Pancreas (tissue), 10 donors: ENCODE measurements around the gene SPOCK1. TPM values are rescaled to one million over a fixed set of nuclear protein-coding genes. Genes with fewer than 3 reads are reported as not detected.

Experiments used
- ATAC-seq, 4 donors: fragments of 200-7000 bp; cut with Tn5 transposase; one replicate each; pipeline versions ENCODE4 v1.8.0 to v1.9.1; 2020; ENCODE audit warnings: mild to moderate bottlenecking in 4 of 4, moderate library complexity in 4 of 4
- DNase-seq, 6 donors: peaks; one replicate each; pipeline ENCODE4 v3.0.0-alpha.2; 2020
- FAIRE-seq: peaks from 2 replicates; lab custom pipeline; 2012; peaks lifted over from hg19 to GRCh38; lab: Jason Lieb, UNC
- H3K27ac ChIP-seq, 4 donors: fragments of 200-600 bp; sonication (generic); 1 replicate in 3 of 4; 2 replicates in 1 of 4; pipeline versions ENCODE4 v1.5.0 to v1.8.0; 2020
- H3K27me3 ChIP-seq, 4 donors: fragments of 200-600 bp; one replicate each; pipeline ENCODE4 v1.8.0; 2021
- H3K36me3 ChIP-seq, 3 donors: fragments of 200-600 bp; sonication (generic) in 1 of 3; one replicate each; pipeline versions ENCODE4 v1.5.0 to v1.8.0; 2020 to 2021
- H3K4me1 ChIP-seq, 3 donors: fragments of 200-600 bp; one replicate each; pipeline ENCODE4 v1.8.0; 2021
- H3K4me3 ChIP-seq, 4 donors: fragments of 200-600 bp; sonication (generic) in 2 of 4; one replicate each; pipeline versions ENCODE4 v1.5.0 to v1.8.0; 2020 to 2021
- H3K9me3 ChIP-seq, 4 donors: fragments of 200-600 bp; one replicate each; pipeline ENCODE4 v1.8.0; 2021
- WGBS, 2 donors: extraction: QIAGEN DNeasy Blood & Tissue Kit; methylation state at CpG; one replicate each; pipeline ENCODE4 v1.1.7; 2013; 5-methylcytosine and 5-hydroxymethylcytosine counted together
- intact Hi-C, 3 donors: fragments of 100-400 bp; cut with DNase I; formaldehyde crosslinking; loops; one replicate each; pipeline versions ENCODE4 v1.11.1 to v1.14.2; 2022
- polyA plus RNA-seq, 2 donors: library from polyadenylated mRNA; stranded (reverse); fragments of 200-250 nt; gene quantifications; one replicate each; pipeline ENCODE4 v1.2.3, GENCODE V29; 2013
- total RNA-seq, 6 donors: library from RNA; stranded (reverse); fragmentation: NEBNext Ultra II Directional in 4 of 6; extraction: Animal tissue kit (Norgen Biotek cat#: 25700) in 4 of 6; gene quantifications; one replicate each; pipeline versions ENCODE4 v1.2.1 to v1.2.4, GENCODE V29; 2021 to 2023
- TF ChIP-seq, protein P1 (sequence below), 4 donors: fragments of 200-600 bp; sonication (generic) in 3 of 4; IDR thresholded peaks; one replicate each; pipeline versions ENCODE4 v1.5.0 to v1.8.0; 2021; ENCODE audit warnings: antibody characterized with exemption in 4 of 4
- donor health status: healthy with polysubstance abuse.
- donor health status: DM: no; HTN: no; CAD: no; lungs with moderate emphysema.
- donor health status: DM: no; HTN: no; CAD: no.
- donor health status: control.
- donor health status: control.
- donor health status: Bipolar disorder and iron deficiency.
- donor health status: DM: yes; HTN: yes; CAD: no.
- donor health status: DM: no; HTN: no; CAD: no.
- donor health status: DM: no; HTN: no; CAD: no.
- donor health status: DM: yes; HTN: yes; CAD: no.

Gene SPOCK1
- total and polyA plus RNA-seq, 8 donors: 1.7 to 16.5 (median 5.3) TPM

DNA sequence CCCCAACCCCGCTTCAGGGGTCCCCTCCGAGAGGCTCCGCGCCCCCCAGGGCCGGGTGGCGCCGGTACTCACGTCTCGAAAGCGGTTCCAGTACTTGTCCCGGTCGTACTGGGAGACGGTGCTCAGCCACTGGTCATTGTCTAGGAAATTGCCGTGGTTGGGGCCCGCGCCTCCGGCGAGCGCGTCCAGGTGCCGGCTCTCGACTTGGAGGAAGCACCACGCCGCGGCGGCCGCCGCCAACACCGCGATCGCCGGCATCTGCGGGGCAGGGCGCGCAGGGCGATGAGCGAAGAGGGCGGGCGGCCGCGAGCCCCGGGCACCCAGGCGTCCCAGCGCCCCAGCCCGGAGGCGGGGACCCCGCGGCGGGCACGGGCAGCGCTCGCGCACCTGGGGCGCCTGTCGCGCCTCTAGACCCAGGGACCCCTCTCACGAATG, 808 bp downstream of the SPOCK1 start:
- peak overlapping the region in 2 of 4 donors; percentile 28 to 45 for H3K4me3 ChIP-seq
- H3K4me1 ChIP-seq: peaks cover 0 to 4% (median 0%) of the 10 kb centered on the region in 3 donors
- no peak overlapping the region for H3K27ac ChIP-seq
- peak in 4 of 6 donors; percentile 16 to 78 (median 50) for DNase-seq
- TF ChIP-seq, protein P1, sequence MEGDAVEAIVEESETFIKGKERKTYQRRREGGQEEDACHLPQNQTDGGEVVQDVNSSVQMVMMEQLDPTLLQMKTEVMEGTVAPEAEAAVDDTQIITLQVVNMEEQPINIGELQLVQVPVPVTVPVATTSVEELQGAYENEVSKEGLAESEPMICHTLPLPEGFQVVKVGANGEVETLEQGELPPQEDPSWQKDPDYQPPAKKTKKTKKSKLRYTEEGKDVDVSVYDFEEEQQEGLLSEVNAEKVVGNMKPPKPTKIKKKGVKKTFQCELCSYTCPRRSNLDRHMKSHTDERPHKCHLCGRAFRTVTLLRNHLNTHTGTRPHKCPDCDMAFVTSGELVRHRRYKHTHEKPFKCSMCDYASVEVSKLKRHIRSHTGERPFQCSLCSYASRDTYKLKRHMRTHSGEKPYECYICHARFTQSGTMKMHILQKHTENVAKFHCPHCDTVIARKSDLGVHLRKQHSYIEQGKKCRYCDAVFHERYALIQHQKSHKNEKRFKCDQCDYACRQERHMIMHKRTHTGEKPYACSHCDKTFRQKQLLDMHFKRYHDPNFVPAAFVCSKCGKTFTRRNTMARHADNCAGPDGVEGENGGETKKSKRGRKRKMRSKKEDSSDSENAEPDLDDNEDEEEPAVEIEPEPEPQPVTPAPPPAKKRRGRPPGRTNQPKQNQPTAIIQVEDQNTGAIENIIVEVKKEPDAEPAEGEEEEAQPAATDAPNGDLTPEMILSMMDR (IDR thresholded peaks at IDR 0.05): no peak
- H3K9me3 ChIP-seq: no peaks in the 10 kb centered on the region
- intact Hi-C loops: loop anchor here in 1 of 3 donors (10.0 kb wide), 2 partner anchors 144 to 704 kb away; no protein-coding TSS in a partner anchor
- H3K36me3 ChIP-seq: no peaks in the 10 kb centered on the region
- peak in 3 of 4 donors; percentile 14 to 53 (median 24) for ATAC-seq
- FAIRE-seq: no peak
- 6% methylated on average over 47 to 57 of the region's 57 CpGs for WGBS, 2 donors
- peaks cover 0 to 8% (median 0%) of the 10 kb centered on the region in 4 donors for H3K27me3 ChIP-seq

DNA sequence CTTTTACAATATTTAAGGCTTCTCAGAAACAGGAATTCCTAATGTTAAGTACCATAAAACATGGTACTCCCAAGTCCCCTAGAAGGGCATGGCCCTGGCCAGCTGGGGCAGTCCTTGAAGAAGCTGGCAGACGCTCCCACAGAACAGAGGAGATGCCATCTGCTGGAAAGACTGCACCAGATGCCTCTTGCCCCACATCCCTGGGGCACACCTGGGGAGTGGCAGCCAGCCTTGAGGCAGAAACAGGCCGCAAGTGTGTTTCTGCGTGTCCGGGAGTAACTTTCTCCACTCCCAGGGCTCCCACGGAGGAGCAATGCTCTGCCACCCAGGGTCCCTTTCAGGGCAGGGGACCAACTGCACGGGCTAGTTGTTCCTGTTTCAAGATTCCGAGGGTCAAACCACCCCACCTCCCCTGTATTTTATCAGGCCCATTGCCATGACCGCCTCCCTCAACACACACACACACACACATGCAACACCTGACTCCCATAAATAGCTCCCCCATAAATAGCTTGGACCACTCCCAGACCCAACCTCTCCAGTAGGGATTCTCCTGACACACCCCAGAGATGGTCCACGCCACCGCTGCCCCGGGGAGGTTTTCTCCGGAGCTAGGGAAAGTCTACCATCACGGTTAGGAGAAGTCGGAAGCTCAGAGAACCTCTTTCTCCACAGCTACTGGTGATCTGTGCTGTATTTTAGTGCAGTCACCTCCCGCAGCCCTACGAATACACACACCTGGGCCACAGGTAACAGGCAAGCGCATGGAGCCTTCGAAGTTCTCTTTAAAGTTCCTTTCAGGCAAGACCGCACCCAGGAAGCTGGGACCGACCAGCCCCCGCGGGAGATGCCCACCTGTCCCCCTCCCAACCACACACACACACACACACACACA, 1.5 kb downstream of the SPOCK1 start:
- intact Hi-C loops: loop anchor here in 1 of 3 donors (10.0 kb wide), 2 partner anchors 143 to 703 kb away; no protein-coding TSS in a partner anchor
- ATAC-seq: no peak
- H3K4me1 ChIP-seq: peaks cover 0 to 4% (median 0%) of the 10 kb centered on the region in 3 donors
- H3K9me3 ChIP-seq: no peaks in the 10 kb centered on the region
- peaks cover 0 to 8% (median 0%) of the 10 kb centered on the region in 4 donors for H3K27me3 ChIP-seq
- 69 to 70% methylated on average over 22 of the region's 22 CpGs for WGBS, 2 donors
- no peak for DNase-seq
- H3K27ac ChIP-seq: no peak overlapping the region
- no peak for FAIRE-seq
- TF ChIP-seq, protein P1 (IDR thresholded peaks at IDR 0.05): no peak
- H3K36me3 ChIP-seq: no peaks in the 10 kb centered on the region
- H3K4me3 ChIP-seq: no peak overlapping the region

DNA sequence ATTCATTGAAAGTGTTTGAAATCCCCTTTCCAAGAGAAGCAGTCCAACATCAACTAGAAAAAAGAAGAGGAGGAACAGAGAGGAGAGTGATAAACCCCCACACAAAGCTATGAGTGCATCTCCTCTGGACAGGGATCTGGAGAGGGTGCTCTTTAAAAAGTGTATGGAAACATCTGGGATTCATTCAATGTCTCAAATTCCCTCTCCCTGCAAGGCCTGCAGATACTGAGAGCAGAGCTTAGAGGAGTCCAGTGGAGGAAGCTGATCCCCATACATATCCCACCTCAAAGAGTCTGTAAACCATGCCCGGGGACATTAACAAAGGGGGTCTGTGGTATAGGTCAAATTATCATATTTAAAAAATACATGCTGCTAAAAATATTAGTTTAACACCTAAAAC, 2.2 kb downstream of the SPOCK1 start:
- intact Hi-C loops: loop anchor here in 1 of 3 donors (10.0 kb wide), 2 partner anchors 142 to 702 kb away; no protein-coding TSS in a partner anchor
- DNase-seq: no peak

DNA sequence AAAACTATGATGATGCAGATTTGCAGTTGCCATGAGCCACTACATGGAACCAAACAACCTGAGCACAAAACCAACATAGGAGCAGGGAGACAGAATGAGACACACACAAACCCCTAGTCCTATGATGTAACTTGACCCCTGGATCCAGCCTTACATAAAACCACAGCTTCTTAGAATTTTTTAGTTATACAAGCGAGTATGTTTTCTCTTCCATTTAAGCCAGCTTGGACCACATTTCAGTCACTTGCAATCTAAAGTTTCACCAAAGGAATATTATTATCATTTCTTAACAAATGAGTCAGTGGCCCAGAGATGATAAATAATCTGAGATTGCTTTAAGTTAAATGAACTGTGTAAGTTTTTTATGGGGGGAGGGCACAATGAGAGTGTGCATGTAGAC, 6.8 kb downstream of the SPOCK1 start:
- Histone ChIP-seq H3K4me1 (no peaks in the 10 kb centered on the region), H3K36me3 (no peaks in the 10 kb centered on the region), H3K27me3 (no peaks in the 10 kb centered on the region), H3K4me3 (no peak overlapping the region), H3K9me3 (no peaks in the 10 kb centered on the region), H3K27ac (no peak overlapping the region)
- WGBS, 2 donors: 88 to 95% methylated on average over 1 of the region's 1 CpG
- FAIRE-seq (no peak), ATAC-seq (no peak), DNase-seq (no peak)
- intact Hi-C loops: loop anchor here in 1 of 3 donors (10.0 kb wide), 2 partner anchors 138 to 698 kb away; no protein-coding TSS in a partner anchor
- TF ChIP-seq, protein P1 (IDR thresholded peaks at IDR 0.05): no peak

More for the DNA sequence above, 2.2 kb downstream of the SPOCK1 start:
- Histone ChIP-seq H3K4me1 (peaks cover 0 to 4% (median 0%) of the 10 kb centered on the region in 3 donors), H3K4me3 (no peak overlapping the region), H3K27me3 (peaks cover 0 to 8% (median 0%) of the 10 kb centered on the region in 4 donors), H3K27ac (no peak overlapping the region), H3K9me3 (no peaks in the 10 kb centered on the region), H3K36me3 (no peaks in the 10 kb centered on the region)
- TF ChIP-seq, protein P1 (IDR thresholded peaks at IDR 0.05): no peak
- no peak for FAIRE-seq
- no peak for ATAC-seq
- 64 to 88% methylated on average over 1 of the region's 1 CpG for WGBS, 2 donors
